Neural progenitor cell (in vitro differentiated cells): Measurements from ENCODE around the gene ZBTB3. TPM values are rescaled to one million over a fixed set of nuclear protein-coding genes. Genes with fewer than 3 reads are reported as not detected.
A peak's percentile ranks its signal among the peaks of the same experiment; 100 is the strongest.
"Not testable (repeated sequence)": the region's sequence is repeated elsewhere in the genome, so short reads cannot be mapped to it uniquely, and the experiment has no call there.

Experiments used
- DNase-seq: peaks from one replicate; pipeline ENCODE4 v3.0.0-alpha.2; 2016; ENCODE audit warnings: low spot score
- H2AFZ ChIP-seq: fragments of 200-600 bp; sonication (generic); replicated peaks from 2 replicates; pipeline ENCODE4 v1.6.1; 2016; ENCODE audit warnings: antibody characterized with exemption
- H3F3A ChIP-seq: fragments of 200-600 bp; sonication (generic); 2 replicates; pipeline ENCODE4 v1.6.1; 2016; ENCODE audit warnings: antibody characterized with exemption, low read depth
- H3K27ac ChIP-seq: fragments of 200-600 bp; sonication (generic); 2 replicates; pipeline ENCODE4 v1.5.1; 2016; ENCODE audit warnings: mild to moderate bottlenecking
- H3K27me3 ChIP-seq: fragments of 200-600 bp; sonication (generic); 2 replicates; pipeline ENCODE4 v1.6.1; 2016; ENCODE audit warnings: mild to moderate bottlenecking, moderate library complexity
- H3K36me3 ChIP-seq: fragments of 200-600 bp; sonication (generic); 2 replicates; pipeline ENCODE4 v1.5.1; 2016
- H3K4me1 ChIP-seq: fragments of 200-600 bp; sonication (generic); 2 replicates; pipeline ENCODE4 v1.6.1; 2016; ENCODE audit warnings: mixed run types
- H3K4me2 ChIP-seq: fragments of 200-600 bp; sonication (generic); 2 replicates; pipeline ENCODE4 v1.6.1; 2016
- H3K4me3 ChIP-seq: fragments of 200-600 bp; sonication (generic); 2 replicates; pipeline ENCODE4 v1.5.1; 2016
- H3K79me2 ChIP-seq: fragments of 200-600 bp; sonication (generic); 2 replicates; pipeline ENCODE4 v1.6.1; 2016; ENCODE audit warnings: low read depth
- H3K9ac ChIP-seq: fragments of 200-600 bp; sonication (generic); 2 replicates; pipeline ENCODE4 v1.6.1; 2016
- H3K9me3 ChIP-seq: fragments of 200-600 bp; sonication (generic); 2 replicates; pipeline ENCODE4 v1.5.1; 2016; ENCODE audit warnings: low read depth
- H4K20me1 ChIP-seq: fragments of 200-600 bp; sonication (generic); 2 replicates; pipeline ENCODE4 v1.6.1; 2016; ENCODE audit warnings: low read depth
- H3K27ac Mint-ChIP-seq: 3 replicates; pipeline ENCODE4 v1.8.0; 2021; ENCODE audit warnings: mixed read lengths
- H3K27me3 Mint-ChIP-seq: 2 replicates; pipeline ENCODE4 v1.8.0; 2022; ENCODE audit warnings: low read depth, mild to moderate bottlenecking, inconsistent platforms, moderate library complexity, mixed read lengths; ENCODE audit not compliant: insufficient read depth
- H3K36me3 Mint-ChIP-seq: 3 replicates; pipeline ENCODE4 v1.8.0; 2021; ENCODE audit warnings: mixed read lengths
- H3K4me1 Mint-ChIP-seq: 3 replicates; pipeline ENCODE4 v1.8.0; 2021; ENCODE audit warnings: mixed read lengths
- H3K4me3 Mint-ChIP-seq: 3 replicates; pipeline ENCODE4 v1.8.0; 2021; ENCODE audit warnings: mild to moderate bottlenecking, moderate library complexity, mixed read lengths
- H3K9me3 Mint-ChIP-seq: 3 replicates; pipeline ENCODE4 v1.8.0; 2020; ENCODE audit warnings: mixed read lengths
- CTCF ChIP-seq: fragments of 200-600 bp; sonication (generic); IDR thresholded peaks from 2 replicates; pipeline ENCODE4 v1.5.1; 2017; ENCODE audit warnings: antibody characterized with exemption, mild to moderate bottlenecking
- EZH2 ChIP-seq: fragments of 200-600 bp; sonication (generic); IDR thresholded peaks from 2 replicates; pipeline ENCODE4 v1.6.1; 2017; ENCODE audit warnings: antibody characterized with exemption, mild to moderate bottlenecking, moderate library complexity
- EZH2phosphoT487 ChIP-seq: fragments of 200-600 bp; sonication (generic); IDR thresholded peaks from 2 replicates; pipeline ENCODE4 v1.6.1; 2017; ENCODE audit warnings: antibody characterized with exemption
- total RNA-seq: library from RNA; depleted of rRNA; stranded (reverse); fragments of >200 nt; gene quantifications from 2 replicates; pipeline ENCODE4 v1.2.3, GENCODE V29; 2015; ENCODE audit warnings: low replicate concordance

The ZBTB3 gene
- total RNA-seq, 1 donor from 2014 or later = 9.2 TPM

DNA sequence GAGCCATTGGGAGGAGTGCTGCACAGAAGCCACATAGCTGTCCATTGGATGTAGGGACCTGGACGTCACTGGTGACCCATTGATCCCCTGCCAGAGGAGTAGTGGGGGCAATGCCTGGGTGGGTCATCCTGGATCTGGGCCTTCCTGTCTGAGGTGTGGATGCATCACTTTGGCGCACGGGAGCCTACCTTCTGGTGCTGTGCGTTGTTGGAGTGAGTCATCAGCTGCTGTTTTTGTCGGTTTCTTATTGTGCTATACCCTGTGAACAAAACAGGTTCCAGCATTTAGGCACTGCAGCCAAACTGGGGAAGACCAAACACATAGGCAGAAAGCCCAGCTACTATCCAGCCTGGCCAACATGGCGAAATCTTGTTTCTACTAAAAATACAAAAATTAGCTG, 20.4 kb upstream of the ZBTB3 start:
- peaks cover 11% of the 10 kb centered on the region for H3K4me1 ChIP-seq
- H3K27ac Mint-ChIP-seq = no peak overlapping the region
- no peaks in the 10 kb centered on the region for H3K9me3 Mint-ChIP-seq
- H3K4me3 Mint-ChIP-seq = no peak overlapping the region
- H4K20me1 ChIP-seq = no peaks in the 10 kb centered on the region
- peaks cover 6% of the 10 kb centered on the region for H3K27me3 Mint-ChIP-seq
- peaks cover 32% of the 10 kb centered on the region for H3K79me2 ChIP-seq
- no peak overlapping the region for H3K9ac ChIP-seq
- no peak overlapping the region for H3K27ac ChIP-seq
- peaks cover 27% of the 10 kb centered on the region for H3F3A ChIP-seq
- no peak overlapping the region for H3K4me3 ChIP-seq
- peaks cover 20% of the 10 kb centered on the region for H3K36me3 Mint-ChIP-seq
- H3K36me3 ChIP-seq = no peaks in the 10 kb centered on the region
- DNase-seq = no peak
- no peaks in the 10 kb centered on the region for H3K27me3 ChIP-seq
- no peaks in the 10 kb centered on the region for H3K9me3 ChIP-seq
- no peak overlapping the region for H3K4me2 ChIP-seq
- H2AFZ ChIP-seq = no peak overlapping the region
- TF ChIP-seq EZH2 (no peak), CTCF (no peak), EZH2phosphoT487 (no peak)
- peaks cover 26% of the 10 kb centered on the region for H3K4me1 Mint-ChIP-seq

- Histone ChIP-seq H3K9me3 (no peaks in the 10 kb centered on the region), H3K4me3 (peak within 1 kb of the TSS; percentile 86), H2AFZ (peak within 1 kb of the TSS; percentile 16), H3K4me2 (peak within 1 kb of the TSS; percentile 77), H3K36me3 (no peaks in the 10 kb centered on the region), H3K79me2 (peaks cover 32% of the 10 kb centered on the region), H3K9ac (peak within 1 kb of the TSS; percentile 54), H3K27ac (peak within 1 kb of the TSS; percentile 89), H3K27me3 (no peaks in the 10 kb centered on the region), H3F3A (peaks cover 41% of the 10 kb centered on the region), H4K20me1 (no peaks in the 10 kb centered on the region), H3K4me1 (peaks cover 11% of the 10 kb centered on the region)
- Mint-ChIP-seq H3K4me3 (peak within 1 kb of the TSS; percentile 92), H3K9me3 (no peaks in the 10 kb centered on the region), H3K27ac (peak within 1 kb of the TSS; percentile 98), H3K27me3 (peaks cover 10% of the 10 kb centered on the region), H3K4me1 (peaks cover 26% of the 10 kb centered on the region), H3K36me3 (peaks cover 9% of the 10 kb centered on the region)
- TF ChIP-seq CTCF (no peak), EZH2 (no peak), EZH2phosphoT487 (no peak)
- peak; percentile 98 for DNase-seq
These were observed 17.4 kb upstream of the ZBTB3 start, which contains the start of gene TAF6L for GRCh38 chr11:62771144-62772021. Gene TAF6L, plus strand, starts transcription at chr11:62771396. Its CDS starts 4,388 bp downstream, at chr11:62775784.

- Histone ChIP-seq H3K9me3 (no peaks in the 10 kb centered on the region), H3K4me3 (peak overlapping the region; percentile 86), H3K4me2 (peak overlapping the region; percentile 77), H4K20me1 (no peaks in the 10 kb centered on the region), H2AFZ (peak overlapping the region; percentile 16), H3K79me2 (peaks cover 32% of the 10 kb centered on the region), H3K4me1 (peaks cover 11% of the 10 kb centered on the region), H3K27ac (peak overlapping the region; percentile 89), H3K27me3 (no peaks in the 10 kb centered on the region), H3F3A (peaks cover 41% of the 10 kb centered on the region), H3K9ac (no peak overlapping the region), H3K36me3 (no peaks in the 10 kb centered on the region)
- peaks cover 10% of the 10 kb centered on the region for H3K27me3 Mint-ChIP-seq
- peaks cover 26% of the 10 kb centered on the region for H3K4me1 Mint-ChIP-seq
- H3K9me3 Mint-ChIP-seq = no peaks in the 10 kb centered on the region
- H3K36me3 Mint-ChIP-seq = peaks cover 11% of the 10 kb centered on the region
- no peak for DNase-seq
- H3K27ac Mint-ChIP-seq = peak overlapping the region; percentile 98
- TF ChIP-seq EZH2phosphoT487 (no peak), EZH2 (peak; percentile 38)
- H3K4me3 Mint-ChIP-seq = peak overlapping the region; percentile 92
These were observed 16.8 kb upstream of the ZBTB3 start for GRCh38 chr11:62770778-62771143.

GRCh38 chr11:62760867-62761227, 6.9 kb upstream of the ZBTB3 start:
- peak overlapping the region; percentile 98 for H3K4me3 Mint-ChIP-seq
- not testable (repeated sequence) for H3K9me3 ChIP-seq, H2AFZ ChIP-seq, H3K27me3 ChIP-seq, DNase-seq, H3K27ac ChIP-seq, H3K4me1 ChIP-seq, H3K9ac ChIP-seq, H3K36me3 ChIP-seq, H4K20me1 ChIP-seq, H3K27me3 Mint-ChIP-seq, H3K9me3 Mint-ChIP-seq
- H3K36me3 Mint-ChIP-seq = peaks cover 10% of the 10 kb centered on the region
- peaks cover 13% of the 10 kb centered on the region for H3K4me1 Mint-ChIP-seq
- Histone ChIP-seq H3K79me2 (peaks cover 26% of the 10 kb centered on the region), H3F3A (peaks cover 34% of the 10 kb centered on the region), H3K4me2 (peak overlapping the region; percentile 73), H3K4me3 (peak overlapping the region; percentile 79)
- peak overlapping the region; percentile 46 for H3K27ac Mint-ChIP-seq
